Measurements from ENCODE around the gene CLASP1.

Gene CLASP1

DNA sequence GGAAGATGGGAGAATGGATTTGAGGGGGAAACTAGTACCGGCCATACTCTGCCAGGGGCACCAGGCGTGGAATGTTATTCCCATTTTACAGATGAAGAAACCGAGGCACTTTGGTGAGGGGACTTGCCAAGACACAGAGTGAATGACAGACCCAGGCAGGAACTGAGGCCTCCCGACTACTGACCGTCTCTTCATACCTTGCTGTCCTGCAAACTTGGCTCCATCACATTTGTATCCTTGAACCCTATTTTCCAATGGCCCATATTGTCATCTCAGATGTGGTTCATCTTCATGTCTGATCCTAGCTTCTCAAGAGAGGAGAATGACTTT is 358.0 kb downstream of the CLASP1 start:
- no peak for ATAC-seq
- no peak for TF ChIP-seq GLIS3 (CRISPR knock-in tag; IDR thresholded peaks at IDR 0.05)
- TF ChIP-seq, protein P1, sequence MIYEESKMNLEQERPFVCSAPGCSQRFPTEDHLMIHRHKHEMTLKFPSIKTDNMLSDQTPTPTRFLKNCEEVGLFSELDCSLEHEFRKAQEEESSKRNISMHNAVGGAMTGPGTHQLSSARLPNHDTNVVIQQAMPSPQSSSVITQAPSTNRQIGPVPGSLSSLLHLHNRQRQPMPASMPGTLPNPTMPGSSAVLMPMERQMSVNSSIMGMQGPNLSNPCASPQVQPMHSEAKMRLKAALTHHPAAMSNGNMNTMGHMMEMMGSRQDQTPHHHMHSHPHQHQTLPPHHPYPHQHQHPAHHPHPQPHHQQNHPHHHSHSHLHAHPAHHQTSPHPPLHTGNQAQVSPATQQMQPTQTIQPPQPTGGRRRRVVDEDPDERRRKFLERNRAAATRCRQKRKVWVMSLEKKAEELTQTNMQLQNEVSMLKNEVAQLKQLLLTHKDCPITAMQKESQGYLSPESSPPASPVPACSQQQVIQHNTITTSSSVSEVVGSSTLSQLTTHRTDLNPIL (CRISPR knock-in tag; IDR thresholded peaks at IDR 0.05; ENCODE audit: low read depth) = no peak
- TF ChIP-seq, protein P2, sequence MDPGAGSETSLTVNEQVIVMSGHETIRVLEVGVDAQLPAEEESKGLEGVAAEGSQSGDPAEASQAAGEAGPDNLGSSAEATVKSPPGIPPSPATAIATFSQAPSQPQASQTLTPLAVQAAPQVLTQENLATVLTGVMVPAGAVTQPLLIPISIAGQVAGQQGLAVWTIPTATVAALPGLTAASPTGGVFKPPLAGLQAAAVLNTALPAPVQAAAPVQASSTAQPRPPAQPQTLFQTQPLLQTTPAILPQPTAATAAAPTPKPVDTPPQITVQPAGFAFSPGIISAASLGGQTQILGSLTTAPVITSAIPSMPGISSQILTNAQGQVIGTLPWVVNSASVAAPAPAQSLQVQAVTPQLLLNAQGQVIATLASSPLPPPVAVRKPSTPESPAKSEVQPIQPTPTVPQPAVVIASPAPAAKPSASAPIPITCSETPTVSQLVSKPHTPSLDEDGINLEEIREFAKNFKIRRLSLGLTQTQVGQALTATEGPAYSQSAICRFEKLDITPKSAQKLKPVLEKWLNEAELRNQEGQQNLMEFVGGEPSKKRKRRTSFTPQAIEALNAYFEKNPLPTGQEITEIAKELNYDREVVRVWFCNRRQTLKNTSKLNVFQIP (CRISPR knock-in tag; IDR thresholded peaks at IDR 0.05; ENCODE audit: borderline replicate concordance, low read depth) = no peak
- no peak for TF ChIP-seq ZNF565 (CRISPR knock-in tag; conservative IDR thresholded peaks at IDR 0.05; ENCODE audit: low read depth)
- no peak for TF ChIP-seq ARNTL (CRISPR knock-in tag; IDR thresholded peaks at IDR 0.05; ENCODE audit: borderline replicate concordance, low read depth)
- no peak for TF ChIP-seq ESRRG (CRISPR knock-in tag; IDR thresholded peaks at IDR 0.05)
- no peak for TF ChIP-seq TOX (CRISPR knock-in tag; IDR thresholded peaks at IDR 0.05; ENCODE audit: borderline replicate concordance)
- no peak for TF ChIP-seq ZFP30 (CRISPR knock-in tag; IDR thresholded peaks at IDR 0.05)
- no peak for TF ChIP-seq ISL1 (CRISPR knock-in tag; IDR thresholded peaks at IDR 0.05)
- TF ChIP-seq PPARA (CRISPR knock-in tag; IDR thresholded peaks at IDR 0.05; ENCODE audit: borderline replicate concordance) = no peak
- no peak for TF ChIP-seq BACH2 (CRISPR knock-in tag; IDR thresholded peaks at IDR 0.05; ENCODE audit: borderline replicate concordance)
- TF ChIP-seq, protein P3, sequence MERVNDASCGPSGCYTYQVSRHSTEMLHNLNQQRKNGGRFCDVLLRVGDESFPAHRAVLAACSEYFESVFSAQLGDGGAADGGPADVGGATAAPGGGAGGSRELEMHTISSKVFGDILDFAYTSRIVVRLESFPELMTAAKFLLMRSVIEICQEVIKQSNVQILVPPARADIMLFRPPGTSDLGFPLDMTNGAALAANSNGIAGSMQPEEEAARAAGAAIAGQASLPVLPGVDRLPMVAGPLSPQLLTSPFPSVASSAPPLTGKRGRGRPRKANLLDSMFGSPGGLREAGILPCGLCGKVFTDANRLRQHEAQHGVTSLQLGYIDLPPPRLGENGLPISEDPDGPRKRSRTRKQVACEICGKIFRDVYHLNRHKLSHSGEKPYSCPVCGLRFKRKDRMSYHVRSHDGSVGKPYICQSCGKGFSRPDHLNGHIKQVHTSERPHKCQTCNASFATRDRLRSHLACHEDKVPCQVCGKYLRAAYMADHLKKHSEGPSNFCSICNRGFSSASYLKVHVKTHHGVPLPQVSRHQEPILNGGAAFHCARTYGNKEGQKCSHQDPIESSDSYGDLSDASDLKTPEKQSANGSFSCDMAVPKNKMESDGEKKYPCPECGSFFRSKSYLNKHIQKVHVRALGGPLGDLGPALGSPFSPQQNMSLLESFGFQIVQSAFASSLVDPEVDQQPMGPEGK (CRISPR knock-in tag; IDR thresholded peaks at IDR 0.05; ENCODE audit: borderline replicate concordance) = no peak
- TF ChIP-seq ZC3H10 (CRISPR knock-in tag; IDR thresholded peaks at IDR 0.05) = no peak
- TF ChIP-seq SNAI2 (CRISPR knock-in tag; IDR thresholded peaks at IDR 0.05) = no peak
- TF ChIP-seq ZNF8 (CRISPR knock-in tag; IDR thresholded peaks at IDR 0.05) = no peak
- no peak for TF ChIP-seq RARB (CRISPR knock-in tag; IDR thresholded peaks at IDR 0.05)

DNA sequence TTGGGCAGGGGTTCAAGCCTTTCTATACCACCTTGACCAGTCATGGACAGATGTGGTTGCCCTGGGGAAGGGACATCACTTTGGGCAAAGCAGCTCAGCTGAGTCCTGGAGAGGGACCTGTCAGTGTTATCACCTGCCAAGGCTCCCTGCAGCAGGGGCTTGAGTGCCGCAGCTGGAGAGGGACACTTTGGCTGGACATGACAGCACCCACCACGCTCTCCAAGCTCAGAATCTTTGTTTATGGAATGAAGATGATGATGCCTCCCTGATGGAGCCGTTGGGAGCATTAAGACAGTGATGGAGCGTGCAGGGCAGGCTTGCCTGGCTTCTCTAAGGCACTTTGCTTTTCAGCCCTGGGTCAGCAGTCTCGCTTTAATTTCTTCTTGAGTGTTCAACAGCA is 360.0 kb downstream of the CLASP1 start:
- no peak for TF ChIP-seq ZFP3 (CRISPR knock-in tag; IDR thresholded peaks at IDR 0.05)
- no peak for TF ChIP-seq OSR1 (CRISPR knock-in tag; IDR thresholded peaks at IDR 0.05)
- TF ChIP-seq, protein P1 (CRISPR knock-in tag; IDR thresholded peaks at IDR 0.05; ENCODE audit: low read depth) = no peak
- TF ChIP-seq ESRRG (CRISPR knock-in tag; IDR thresholded peaks at IDR 0.05) = no peak
- no peak for TF ChIP-seq PPARA (CRISPR knock-in tag; IDR thresholded peaks at IDR 0.05; ENCODE audit: borderline replicate concordance)
- TF ChIP-seq, protein P4, sequence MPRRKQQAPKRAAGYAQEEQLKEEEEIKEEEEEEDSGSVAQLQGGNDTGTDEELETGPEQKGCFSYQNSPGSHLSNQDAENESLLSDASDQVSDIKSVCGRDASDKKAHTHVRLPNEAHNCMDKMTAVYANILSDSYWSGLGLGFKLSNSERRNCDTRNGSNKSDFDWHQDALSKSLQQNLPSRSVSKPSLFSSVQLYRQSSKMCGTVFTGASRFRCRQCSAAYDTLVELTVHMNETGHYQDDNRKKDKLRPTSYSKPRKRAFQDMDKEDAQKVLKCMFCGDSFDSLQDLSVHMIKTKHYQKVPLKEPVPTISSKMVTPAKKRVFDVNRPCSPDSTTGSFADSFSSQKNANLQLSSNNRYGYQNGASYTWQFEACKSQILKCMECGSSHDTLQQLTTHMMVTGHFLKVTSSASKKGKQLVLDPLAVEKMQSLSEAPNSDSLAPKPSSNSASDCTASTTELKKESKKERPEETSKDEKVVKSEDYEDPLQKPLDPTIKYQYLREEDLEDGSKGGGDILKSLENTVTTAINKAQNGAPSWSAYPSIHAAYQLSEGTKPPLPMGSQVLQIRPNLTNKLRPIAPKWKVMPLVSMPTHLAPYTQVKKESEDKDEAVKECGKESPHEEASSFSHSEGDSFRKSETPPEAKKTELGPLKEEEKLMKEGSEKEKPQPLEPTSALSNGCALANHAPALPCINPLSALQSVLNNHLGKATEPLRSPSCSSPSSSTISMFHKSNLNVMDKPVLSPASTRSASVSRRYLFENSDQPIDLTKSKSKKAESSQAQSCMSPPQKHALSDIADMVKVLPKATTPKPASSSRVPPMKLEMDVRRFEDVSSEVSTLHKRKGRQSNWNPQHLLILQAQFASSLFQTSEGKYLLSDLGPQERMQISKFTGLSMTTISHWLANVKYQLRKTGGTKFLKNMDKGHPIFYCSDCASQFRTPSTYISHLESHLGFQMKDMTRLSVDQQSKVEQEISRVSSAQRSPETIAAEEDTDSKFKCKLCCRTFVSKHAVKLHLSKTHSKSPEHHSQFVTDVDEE (CRISPR knock-in tag; IDR thresholded peaks at IDR 0.05) = no peak
- TF ChIP-seq ZFP30 (CRISPR knock-in tag; IDR thresholded peaks at IDR 0.05) = no peak
- no peak for TF ChIP-seq RARB (CRISPR knock-in tag; IDR thresholded peaks at IDR 0.05)
- TF ChIP-seq, protein P5, sequence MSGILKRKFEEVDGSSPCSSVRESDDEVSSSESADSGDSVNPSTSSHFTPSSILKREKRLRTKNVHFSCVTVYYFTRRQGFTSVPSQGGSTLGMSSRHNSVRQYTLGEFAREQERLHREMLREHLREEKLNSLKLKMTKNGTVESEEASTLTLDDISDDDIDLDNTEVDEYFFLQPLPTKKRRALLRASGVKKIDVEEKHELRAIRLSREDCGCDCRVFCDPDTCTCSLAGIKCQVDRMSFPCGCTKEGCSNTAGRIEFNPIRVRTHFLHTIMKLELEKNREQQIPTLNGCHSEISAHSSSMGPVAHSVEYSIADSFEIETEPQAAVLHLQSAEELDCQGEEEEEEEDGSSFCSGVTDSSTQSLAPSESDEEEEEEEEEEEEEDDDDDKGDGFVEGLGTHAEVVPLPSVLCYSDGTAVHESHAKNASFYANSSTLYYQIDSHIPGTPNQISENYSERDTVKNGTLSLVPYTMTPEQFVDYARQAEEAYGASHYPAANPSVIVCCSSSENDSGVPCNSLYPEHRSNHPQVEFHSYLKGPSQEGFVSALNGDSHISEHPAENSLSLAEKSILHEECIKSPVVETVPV (CRISPR knock-in tag; IDR thresholded peaks at IDR 0.05) = no peak
- TF ChIP-seq GLIS3 (CRISPR knock-in tag; IDR thresholded peaks at IDR 0.05) = no peak
- no peak for TF ChIP-seq BACH2 (CRISPR knock-in tag; IDR thresholded peaks at IDR 0.05; ENCODE audit: borderline replicate concordance)
- no peak for TF ChIP-seq ZNF8 (CRISPR knock-in tag; IDR thresholded peaks at IDR 0.05)
- TF ChIP-seq ZC3H10 (CRISPR knock-in tag; IDR thresholded peaks at IDR 0.05) = no peak
- no peak for TF ChIP-seq CSDC2 (CRISPR knock-in tag; IDR thresholded peaks at IDR 0.05)
- no peak for TF ChIP-seq ZNF70 (CRISPR knock-in tag; IDR thresholded peaks at IDR 0.05)

More for the DNA sequence above, 360.0 kb downstream of the CLASP1 start:
- no peak for ATAC-seq

Data from SK-N-SH treated with all-trans-retinoic acid at 6 μM for 48 hours (cell line).